Measurements from ENCODE around the gene MAGEA9B. TPM values are rescaled to one million over a fixed set of nuclear protein-coding genes. Genes with fewer than 3 reads are reported as not detected.
A peak's percentile ranks its signal among the peaks of the same experiment; 100 is the strongest.
"Not testable (repeated sequence)": the region's sequence is repeated elsewhere in the genome, so short reads cannot be mapped to it uniquely, and the experiment has no call there.

Gene MAGEA9B
- total RNA-seq, 1 donor from 2014 or later = not detected

GRCh38 chrX:149563359-149563758 lies 23.9 kb downstream of the MAGEA9B start:
- intact Hi-C loops (cut with DNase I) = no loop called here
- no peaks in the 10 kb centered on the region for H3K27me3 ChIP-seq (ENCODE audit: low read depth)
- H3K27ac ChIP-seq = no peak overlapping the region
- ATAC-seq = no peak
- DNase-seq = no peak
- no peaks in the 10 kb centered on the region for H3K4me1 ChIP-seq
- no peak overlapping the region for H3K4me3 ChIP-seq
- no peak for TF ChIP-seq CTCF (IDR thresholded peaks at IDR 0.05)
- no peaks in the 10 kb centered on the region for H3K9me3 ChIP-seq
- no peaks in the 10 kb centered on the region for H3K36me3 ChIP-seq

- H3K27ac ChIP-seq; DNase-seq; intact Hi-C loops (cut with DNase I); H3K36me3 ChIP-seq; H3K27me3 ChIP-seq (ENCODE audit: low read depth); ATAC-seq; H3K4me3 ChIP-seq; H3K4me1 ChIP-seq; H3K9me3 ChIP-seq: not testable (repeated sequence)
These were observed 32.0 kb downstream of the MAGEA9B start for GRCh38 chrX:149555251-149555650.

- intact Hi-C loops (cut with DNase I); DNase-seq; H3K27me3 ChIP-seq (ENCODE audit: low read depth); ATAC-seq; H3K9me3 ChIP-seq; H3K4me1 ChIP-seq; H3K4me3 ChIP-seq; H3K27ac ChIP-seq; H3K36me3 ChIP-seq: not testable (repeated sequence)
These were observed 35.4 kb downstream of the MAGEA9B start for GRCh38 chrX:149551939-149552248.

GRCh38 chrX:149551245-149551938 lies 35.9 kb downstream of the MAGEA9B start:
- DNase-seq = not testable (repeated sequence)

GRCh38 chrX:149550454-149550853 lies 36.8 kb downstream of the MAGEA9B start:
- ATAC-seq = peak in 1 of 2 donors; percentile 51
- H3K27ac ChIP-seq; DNase-seq; intact Hi-C loops (cut with DNase I); H3K9me3 ChIP-seq; H3K4me1 ChIP-seq; H3K36me3 ChIP-seq; H3K27me3 ChIP-seq (ENCODE audit: low read depth); H3K4me3 ChIP-seq: not testable (repeated sequence)

More at GRCh38 chrX:149551245-149551938, 35.9 kb downstream of the MAGEA9B start:
- H3K4me1 ChIP-seq; ATAC-seq; H3K27me3 ChIP-seq (ENCODE audit: low read depth); H3K27ac ChIP-seq; H3K36me3 ChIP-seq; H3K9me3 ChIP-seq; H3K4me3 ChIP-seq; intact Hi-C loops (cut with DNase I): not testable (repeated sequence)

- H3K4me1 ChIP-seq; H3K27ac ChIP-seq; ATAC-seq; H3K27me3 ChIP-seq (ENCODE audit: low read depth); DNase-seq; H3K36me3 ChIP-seq; intact Hi-C loops (cut with DNase I); H3K4me3 ChIP-seq; H3K9me3 ChIP-seq: not testable (repeated sequence)
These were observed 37.6 kb downstream of the MAGEA9B start, which contains the start of gene HSFX3 for GRCh38 chrX:149549701-149550100. Gene HSFX3, minus strand, starts transcription at chrX:149549924. Its CDS starts 72 bp downstream, at chrX:149549852.

GRCh38 chrX:149547782-149548181 lies 39.5 kb downstream of the MAGEA9B start:
- H3K4me3 ChIP-seq; ATAC-seq; H3K27ac ChIP-seq; H3K4me1 ChIP-seq; H3K36me3 ChIP-seq; H3K9me3 ChIP-seq; intact Hi-C loops (cut with DNase I); H3K27me3 ChIP-seq (ENCODE audit: low read depth); DNase-seq: not testable (repeated sequence)

- H3K27ac ChIP-seq; H3K4me1 ChIP-seq; H3K36me3 ChIP-seq; ATAC-seq; H3K27me3 ChIP-seq (ENCODE audit: low read depth); intact Hi-C loops (cut with DNase I); H3K4me3 ChIP-seq; DNase-seq; H3K9me3 ChIP-seq: not testable (repeated sequence)
These were observed 40.3 kb downstream of the MAGEA9B start for GRCh38 chrX:149546962-149547361.

- ATAC-seq; H3K27ac ChIP-seq; H3K27me3 ChIP-seq (ENCODE audit: low read depth); H3K4me3 ChIP-seq; H3K36me3 ChIP-seq; DNase-seq; H3K9me3 ChIP-seq; intact Hi-C loops (cut with DNase I); H3K4me1 ChIP-seq: not testable (repeated sequence)
These were observed 41.4 kb downstream of the MAGEA9B start for GRCh38 chrX:149545545-149546543.

All from lower lobe of right lung (tissue), 2 donors.